GM18511 (cell line): ENCODE measurements around the gene YIPF3.
"Not testable (repeated sequence)": the region's sequence is repeated elsewhere in the genome, so short reads cannot be mapped to it uniquely, and the experiment has no call there.

Source experiments
- ATAC-seq: cut with Tn5 transposase; IDR thresholded peaks from one replicate; pipeline ENCODE4 v1.9.1; 2021; ENCODE audit warnings: mild to moderate bottlenecking, moderate library complexity; ENCODE audit not compliant: unreplicated experiment

YIPF3 gene

DNA sequence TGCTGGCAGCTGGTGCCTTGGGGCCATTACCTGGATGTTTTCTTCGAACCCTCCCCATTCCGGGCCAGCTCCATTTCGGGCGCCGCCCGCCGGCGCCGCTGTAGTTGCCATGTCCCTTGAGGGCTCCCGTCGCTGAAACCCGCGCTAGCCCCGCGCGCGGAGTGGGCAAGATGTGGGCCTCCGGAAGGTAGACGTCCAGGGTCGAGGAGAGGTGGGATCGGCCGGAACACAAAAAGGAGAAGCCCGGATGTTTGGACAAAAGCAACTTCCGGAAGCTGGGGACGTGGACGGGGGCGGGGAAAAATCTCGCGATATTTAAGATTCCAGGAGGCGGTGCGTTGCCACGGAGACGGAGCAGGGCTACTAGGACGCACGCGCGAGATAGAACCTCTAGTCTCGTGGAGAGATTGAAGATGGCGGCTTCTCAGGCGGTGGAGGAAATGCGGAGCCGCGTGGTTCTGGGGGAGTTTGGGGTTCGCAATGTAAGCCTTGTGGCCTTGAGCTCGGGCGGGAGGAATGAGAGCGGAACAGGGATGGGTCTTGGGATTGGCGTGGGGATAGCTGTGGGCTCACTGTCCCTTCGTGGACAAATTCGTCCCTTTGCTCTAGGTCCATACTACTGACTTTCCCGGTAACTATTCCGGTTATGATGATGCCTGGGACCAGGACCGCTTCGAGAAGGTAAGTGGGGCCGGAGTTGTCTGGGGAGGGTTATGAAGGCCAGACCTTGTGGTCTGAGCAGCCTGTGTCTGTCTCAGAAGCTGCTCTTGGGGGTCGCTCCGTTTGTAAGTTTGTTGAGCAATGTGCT is at the start of gene YIPF3, which contains the start of gene POLR1C:
Gene YIPF3 (minus strand): TSS at position 230 of the 808 bp plus-strand sequence. CDS start 119 bp downstream, at position 111.
Gene POLR1C (plus strand): TSS at position 393 of the 808 bp plus-strand sequence. CDS start 21 bp downstream, at position 414.
- ATAC-seq = peak; percentile 94

- no peak for ATAC-seq
Observed at GRCh38 chr6:43559328-43559727, 42.6 kb upstream of the YIPF3 start.

DNA sequence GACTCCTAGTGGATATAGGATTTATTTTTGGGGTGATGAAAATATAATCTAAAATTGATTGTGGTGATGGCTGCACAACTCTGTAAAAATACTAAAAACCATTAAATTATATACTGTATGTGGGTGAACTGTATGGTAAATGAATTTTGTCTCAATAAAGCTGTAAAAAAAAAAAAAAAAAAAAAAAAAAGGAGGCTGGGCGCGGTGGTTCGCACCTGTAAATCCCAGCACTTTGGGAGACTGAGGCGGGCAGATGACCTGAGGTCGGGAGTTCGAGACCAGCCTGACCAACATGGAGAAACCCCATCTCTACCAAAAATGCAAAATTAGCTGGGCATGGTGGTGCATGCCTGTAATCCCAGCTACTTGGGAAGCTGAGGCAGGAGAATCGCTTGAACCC is 40.9 kb upstream of the YIPF3 start:
- not testable (repeated sequence) for ATAC-seq

DNA sequence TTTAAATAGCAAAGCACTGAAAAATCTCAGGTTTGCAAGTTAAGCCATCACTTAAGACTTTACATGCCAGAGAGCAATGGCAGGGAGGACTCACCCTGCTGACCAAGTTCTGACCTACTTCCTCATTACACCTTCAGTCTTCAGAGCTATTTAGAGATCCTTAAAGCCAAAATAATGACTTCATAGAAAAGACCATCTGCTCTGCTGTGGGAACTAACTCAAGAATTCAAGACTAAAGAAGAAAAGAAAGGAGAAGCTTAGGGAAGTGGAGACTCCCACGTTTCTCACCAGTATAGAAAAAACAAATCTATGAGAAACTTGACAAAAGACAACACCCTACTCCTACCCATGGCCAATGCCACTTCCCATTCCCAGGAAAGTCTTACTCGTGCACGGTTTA is 30.5 kb upstream of the YIPF3 start:
- no peak for ATAC-seq

- ATAC-seq = no peak
Observed at GRCh38 chr6:43544461-43544860, 27.7 kb upstream of the YIPF3 start.

DNA sequence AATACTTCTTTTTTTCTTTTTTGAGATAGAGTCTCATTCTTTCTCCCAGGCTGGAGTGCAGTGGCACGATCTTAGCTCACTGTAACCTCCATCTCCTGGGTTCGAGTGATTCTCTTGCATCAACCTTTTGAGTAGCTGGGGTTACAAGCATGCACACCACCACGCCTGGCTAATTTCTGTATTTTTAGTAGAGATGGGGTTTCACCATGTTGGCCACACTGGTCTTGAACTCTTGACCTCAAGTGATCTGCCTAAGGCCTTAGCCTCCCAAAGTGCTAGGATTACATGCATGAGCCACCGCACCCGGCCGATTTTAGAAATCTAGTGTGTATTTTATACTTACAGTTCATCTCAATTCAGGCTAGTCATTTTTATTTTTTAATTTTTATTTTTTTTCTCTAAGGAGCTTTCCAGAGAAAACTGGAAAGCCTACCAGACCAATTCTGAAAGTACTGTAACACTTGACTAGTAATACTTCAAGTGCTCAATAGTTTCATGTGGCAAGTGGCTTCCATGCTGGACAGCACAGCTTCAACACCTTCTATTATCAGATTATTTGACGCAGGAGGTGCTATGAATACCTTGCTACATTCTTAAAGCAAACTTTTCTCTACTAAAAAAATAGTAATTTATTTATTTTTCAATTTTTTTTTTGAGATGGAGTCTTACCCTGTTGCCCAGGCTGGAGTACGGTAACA is 25.2 kb upstream of the YIPF3 start:
- no peak for ATAC-seq

GRCh38 chr6:43540507-43540906 is 23.8 kb upstream of the YIPF3 start:
- ATAC-seq = no peak

- not testable (repeated sequence) for ATAC-seq
Observed at GRCh38 chr6:43539409-43539808, 22.7 kb upstream of the YIPF3 start.

DNA sequence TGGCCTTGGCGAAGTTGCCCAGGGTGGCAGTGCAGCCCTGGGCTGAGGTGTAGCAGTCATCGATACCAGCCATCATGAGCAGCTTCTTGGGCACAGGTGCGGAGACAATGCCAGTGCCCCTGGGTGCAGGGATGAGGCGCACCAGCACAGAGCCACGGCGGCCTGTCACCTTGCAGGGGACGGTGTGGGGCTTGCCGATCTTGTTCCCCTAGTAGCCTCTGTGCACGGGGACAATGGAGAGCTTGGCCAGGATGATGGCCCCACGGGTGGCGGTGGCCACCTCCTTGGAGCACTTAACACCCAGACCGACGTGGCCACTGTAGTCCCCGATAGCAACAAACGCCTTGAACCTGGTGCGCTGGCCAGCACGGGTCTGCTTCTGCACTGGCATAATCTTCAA is 22.3 kb upstream of the YIPF3 start:
- not testable (repeated sequence) for ATAC-seq

- ATAC-seq = no peak
Observed at GRCh38 chr6:43532201-43532600, 15.5 kb upstream of the YIPF3 start.

GRCh38 chr6:43524483-43524961 is 7.8 kb upstream of the YIPF3 start:
- no peak for ATAC-seq

DNA sequence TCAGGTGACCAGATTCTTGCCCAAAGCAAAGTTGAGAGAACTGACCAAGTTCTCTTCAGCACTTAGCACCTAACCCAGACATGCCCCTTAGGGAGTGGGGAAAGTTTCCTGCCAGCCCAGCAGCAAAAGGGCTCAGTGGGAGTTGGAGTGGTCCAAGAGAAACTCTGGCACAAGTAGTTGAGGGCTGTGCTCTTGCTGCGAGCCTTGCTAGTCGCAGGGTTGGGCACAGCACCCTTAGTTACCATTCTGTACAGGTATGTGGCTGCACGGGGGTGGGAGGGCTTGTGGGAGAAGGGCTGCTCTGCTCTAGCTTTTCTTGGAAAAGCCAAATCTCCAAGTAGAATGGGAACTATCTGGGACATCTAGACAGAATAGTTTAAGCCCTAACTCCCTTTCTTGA is 6.6 kb upstream of the YIPF3 start:
- ATAC-seq = no peak

GRCh38 chr6:43522547-43523261 is 6.0 kb upstream of the YIPF3 start:
- no peak for ATAC-seq

- ATAC-seq = no peak
Observed at GRCh38 chr6:43521836-43522235, 5.1 kb upstream of the YIPF3 start.

GRCh38 chr6:43520097-43520496 is 3.4 kb upstream of the YIPF3 start:
- ATAC-seq = no peak

DNA sequence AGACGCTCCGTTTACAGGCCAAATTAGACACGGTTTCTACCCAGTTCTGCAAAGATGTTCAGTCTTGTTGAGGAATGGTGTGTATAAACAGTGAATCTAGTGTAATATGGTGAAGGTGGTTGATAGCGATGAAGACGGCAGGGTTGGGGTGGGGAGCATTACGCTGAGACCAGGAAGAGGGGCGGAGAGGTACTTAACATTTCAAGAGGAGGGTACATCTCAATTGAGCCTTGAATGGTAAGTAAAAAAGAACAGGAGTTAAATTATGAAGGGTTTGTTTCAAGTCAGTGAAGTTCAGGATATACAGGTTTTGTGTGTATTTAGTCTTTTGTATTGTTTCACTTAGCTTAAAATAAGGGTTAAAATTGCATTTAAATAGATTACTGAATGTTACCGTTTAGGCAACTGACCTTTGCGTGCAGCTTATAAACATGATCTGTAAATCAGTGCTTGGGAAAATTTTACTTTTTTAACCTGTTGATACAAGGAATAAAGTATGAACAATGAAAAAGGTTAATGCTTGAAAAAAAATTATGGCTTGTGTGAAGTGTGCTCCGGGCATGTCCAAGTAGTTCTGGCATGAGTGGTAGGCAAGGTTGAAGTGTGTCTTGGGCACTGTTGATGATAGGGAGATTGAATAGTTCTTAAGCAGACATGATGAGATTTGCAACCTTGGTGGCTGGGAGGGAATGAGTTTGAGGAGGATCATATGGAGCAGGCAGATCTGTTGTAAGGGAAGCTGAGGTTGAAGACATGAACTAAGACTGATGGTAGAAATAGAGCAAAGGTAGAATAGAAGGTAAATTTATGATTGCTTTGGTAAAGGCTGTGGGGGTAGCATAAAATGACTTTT is 1.0 kb upstream of the YIPF3 start:
- no peak for ATAC-seq

GRCh38 chr6:43516367-43516696 is 394 bp downstream of the YIPF3 start:
- no peak for ATAC-seq

DNA sequence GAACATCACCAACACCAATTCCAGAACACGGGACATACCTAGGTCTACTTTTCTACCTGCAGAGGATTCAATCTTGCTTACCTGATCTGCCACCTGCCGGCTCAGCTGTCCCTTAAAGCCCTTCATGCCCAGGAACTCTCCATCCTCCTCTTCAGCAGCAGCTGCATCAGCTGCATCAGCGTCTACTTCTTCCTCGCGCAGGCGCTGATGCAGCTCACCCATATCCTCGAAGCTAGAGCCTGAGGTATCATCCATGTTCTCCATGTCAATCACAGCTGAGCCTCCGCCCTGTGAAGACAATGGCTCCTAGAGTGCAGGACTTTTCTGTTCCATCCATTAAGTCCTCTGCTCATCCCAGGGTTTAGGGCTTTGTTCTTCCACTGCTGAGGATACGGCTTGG is 918 bp downstream of the YIPF3 start:
- ATAC-seq = no peak

- ATAC-seq = no peak
Observed at GRCh38 chr6:43511824-43512415, 4.8 kb downstream of the YIPF3 start.

GRCh38 chr6:43510827-43511163 is 5.9 kb downstream of the YIPF3 start:
- ATAC-seq = no peak
